ENCODE results near the gene DLG5.

The DLG5 gene

DNA sequence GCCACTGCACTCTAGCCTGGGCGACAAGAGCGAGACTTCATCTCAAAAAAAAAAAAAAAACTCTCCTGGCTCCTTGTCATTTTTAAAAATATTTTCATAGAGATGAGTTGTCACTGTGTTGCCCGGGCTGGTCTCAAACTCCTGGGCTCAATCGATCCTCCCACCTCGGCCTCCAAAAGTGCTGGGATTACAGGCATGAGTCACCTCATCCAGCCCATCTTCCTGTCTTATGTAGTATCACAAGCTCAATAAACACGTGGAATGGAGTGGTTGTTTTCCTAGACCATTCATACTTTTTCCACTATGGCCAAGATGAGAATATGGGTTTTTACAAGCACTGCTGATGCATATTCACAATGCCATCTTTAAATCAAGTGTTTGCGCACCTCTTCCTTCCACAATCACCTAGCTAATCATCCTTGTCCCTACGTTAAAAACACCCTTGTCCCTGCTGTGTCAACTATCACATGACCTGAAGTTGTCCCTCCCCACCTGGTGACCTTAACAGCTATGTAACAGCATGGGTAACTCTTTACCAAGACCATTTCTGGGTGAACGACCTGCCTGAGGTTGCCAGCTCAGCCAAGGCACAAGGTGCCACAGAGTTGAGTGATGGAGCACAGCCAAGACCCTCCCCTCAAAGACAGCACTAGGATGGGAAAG, 21.3 kb downstream of the DLG5 start:
- DNase-seq (ENCODE audit: extremely low spot score), result no peak
- CTCF ChIA-PET, result no interaction called here
- POLR2A ChIA-PET, result no interaction called here

DNA sequence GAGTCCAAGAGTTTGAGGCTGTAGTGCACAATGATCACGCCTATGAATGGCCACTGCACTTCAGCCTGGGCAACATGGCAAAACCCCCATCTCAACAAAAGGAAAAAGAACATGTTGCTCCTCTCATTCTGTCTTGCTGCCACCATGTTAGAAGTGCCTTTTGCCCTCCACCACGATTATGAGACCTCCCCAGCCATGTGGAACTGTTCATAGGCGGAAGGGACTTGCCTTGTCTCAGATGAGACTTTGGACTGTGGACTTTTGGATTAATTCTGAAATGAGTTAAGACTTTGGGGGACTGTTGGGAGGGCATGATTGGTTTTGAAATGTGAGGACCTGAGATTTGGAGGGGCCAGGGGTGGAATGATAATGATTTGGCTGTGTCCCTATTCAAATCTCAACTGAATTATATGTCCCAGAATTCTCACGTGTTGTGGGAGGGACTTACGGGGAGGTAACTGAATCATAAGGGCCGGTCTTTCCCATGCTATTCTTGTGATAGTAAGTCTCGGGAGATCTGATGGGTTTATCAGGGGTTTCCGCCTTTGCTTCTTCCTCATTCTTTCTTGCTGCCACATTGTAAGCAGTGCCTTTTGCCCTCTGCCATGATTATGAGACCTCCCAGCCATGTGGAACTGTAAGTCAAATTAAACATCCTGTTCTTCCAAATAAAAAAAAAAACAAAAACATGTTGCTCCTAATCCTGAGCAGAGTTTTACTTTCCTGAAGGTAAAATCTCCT, 22.3 kb downstream of the DLG5 start:
- POLR2A ChIA-PET, result no interaction called here
- DNase-seq (ENCODE audit: extremely low spot score), result no peak
- TF ChIP-seq, protein P1, sequence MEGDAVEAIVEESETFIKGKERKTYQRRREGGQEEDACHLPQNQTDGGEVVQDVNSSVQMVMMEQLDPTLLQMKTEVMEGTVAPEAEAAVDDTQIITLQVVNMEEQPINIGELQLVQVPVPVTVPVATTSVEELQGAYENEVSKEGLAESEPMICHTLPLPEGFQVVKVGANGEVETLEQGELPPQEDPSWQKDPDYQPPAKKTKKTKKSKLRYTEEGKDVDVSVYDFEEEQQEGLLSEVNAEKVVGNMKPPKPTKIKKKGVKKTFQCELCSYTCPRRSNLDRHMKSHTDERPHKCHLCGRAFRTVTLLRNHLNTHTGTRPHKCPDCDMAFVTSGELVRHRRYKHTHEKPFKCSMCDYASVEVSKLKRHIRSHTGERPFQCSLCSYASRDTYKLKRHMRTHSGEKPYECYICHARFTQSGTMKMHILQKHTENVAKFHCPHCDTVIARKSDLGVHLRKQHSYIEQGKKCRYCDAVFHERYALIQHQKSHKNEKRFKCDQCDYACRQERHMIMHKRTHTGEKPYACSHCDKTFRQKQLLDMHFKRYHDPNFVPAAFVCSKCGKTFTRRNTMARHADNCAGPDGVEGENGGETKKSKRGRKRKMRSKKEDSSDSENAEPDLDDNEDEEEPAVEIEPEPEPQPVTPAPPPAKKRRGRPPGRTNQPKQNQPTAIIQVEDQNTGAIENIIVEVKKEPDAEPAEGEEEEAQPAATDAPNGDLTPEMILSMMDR (IDR thresholded peaks at IDR 0.05; ENCODE audit: control extremely low read depth, extremely low read depth, low read depth, missing control alignments), result no peak
- CTCF ChIA-PET, result no interaction called here

More for the DNA sequence above, 21.3 kb downstream of the DLG5 start:
- TF ChIP-seq, protein P1 (IDR thresholded peaks at IDR 0.05; ENCODE audit: control extremely low read depth, extremely low read depth, low read depth, missing control alignments), result no peak

DNA sequence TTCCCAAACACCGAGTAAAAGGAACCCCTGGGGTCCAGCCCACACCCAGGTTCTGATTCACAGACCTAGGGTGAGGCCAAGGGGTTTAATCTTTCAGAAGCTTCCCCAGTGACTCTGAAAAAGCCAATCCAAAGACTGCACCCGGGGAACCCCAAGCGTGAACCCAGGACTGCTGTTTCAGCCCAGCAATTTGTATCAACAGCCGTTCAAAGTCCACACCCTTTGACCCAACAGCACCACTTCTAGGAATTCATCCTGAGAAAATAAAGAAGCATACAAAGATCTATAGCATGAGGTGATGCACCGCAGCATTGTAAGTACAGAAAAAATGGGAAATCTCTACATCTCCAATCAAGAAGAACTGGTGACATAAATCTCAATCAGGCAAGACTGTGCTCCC, 24.4 kb downstream of the DLG5 start:
- CTCF ChIA-PET, result no interaction called here
- POLR2A ChIA-PET, result no interaction called here
- TF ChIP-seq, protein P1 (IDR thresholded peaks at IDR 0.05; ENCODE audit: control extremely low read depth, extremely low read depth, low read depth, missing control alignments), result no peak
- DNase-seq (ENCODE audit: extremely low spot score), result no peak

DNA sequence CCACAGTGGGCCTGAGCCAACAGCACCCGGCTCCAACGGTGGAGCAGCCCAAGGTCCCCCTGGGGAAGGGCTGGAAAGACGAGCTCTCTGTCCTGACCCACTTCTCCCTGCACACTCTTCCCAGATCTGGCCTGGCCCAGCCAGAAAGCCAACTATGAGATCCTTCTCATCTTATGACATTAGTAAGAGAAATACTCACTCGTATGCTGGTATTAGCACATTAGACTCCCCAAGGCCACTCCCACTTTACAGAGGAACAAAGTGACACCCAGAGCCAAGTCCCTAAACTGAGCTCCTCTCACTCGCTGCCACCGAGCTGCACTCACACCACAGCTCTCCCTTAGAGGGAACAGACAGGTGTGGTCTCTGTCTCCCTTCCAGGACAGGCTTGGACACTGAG, 24.8 kb downstream of the DLG5 start:
- TF ChIP-seq, protein P1 (IDR thresholded peaks at IDR 0.05; ENCODE audit: control extremely low read depth, extremely low read depth, low read depth, missing control alignments), result no peak
- POLR2A ChIA-PET, result no interaction called here
- CTCF ChIA-PET, result no interaction called here
- no peak for DNase-seq (ENCODE audit: extremely low spot score)

DNA sequence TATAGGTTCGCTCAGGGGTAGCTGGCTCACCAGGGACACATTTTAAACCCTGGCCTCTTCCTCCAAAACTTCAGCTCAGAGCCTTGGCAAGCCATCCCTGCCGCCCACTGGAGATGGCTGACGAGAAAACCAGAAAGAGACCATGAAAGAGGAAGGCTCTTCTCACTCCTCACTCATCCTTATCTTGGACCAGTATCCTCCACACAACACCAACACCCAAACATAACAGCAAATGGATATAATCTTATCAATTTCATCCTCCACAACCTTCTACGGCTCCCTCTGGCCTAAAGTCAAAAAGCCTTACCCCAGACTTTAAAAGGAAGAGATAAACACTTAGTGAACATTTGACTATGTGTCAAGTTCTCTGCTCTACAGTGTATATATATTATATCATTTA, 26.9 kb downstream of the DLG5 start:
- no peak for DNase-seq (ENCODE audit: extremely low spot score)
- ChIA-PET POLR2A (no interaction called here), CTCF (interaction anchor here (1.2 kb wide), 1 partner anchor 27 kb away, joined by 3 read pairs; no protein-coding TSS in a partner anchor)
- TF ChIP-seq, protein P1 (IDR thresholded peaks at IDR 0.05; ENCODE audit: control extremely low read depth, extremely low read depth, low read depth, missing control alignments), result no peak

DNA sequence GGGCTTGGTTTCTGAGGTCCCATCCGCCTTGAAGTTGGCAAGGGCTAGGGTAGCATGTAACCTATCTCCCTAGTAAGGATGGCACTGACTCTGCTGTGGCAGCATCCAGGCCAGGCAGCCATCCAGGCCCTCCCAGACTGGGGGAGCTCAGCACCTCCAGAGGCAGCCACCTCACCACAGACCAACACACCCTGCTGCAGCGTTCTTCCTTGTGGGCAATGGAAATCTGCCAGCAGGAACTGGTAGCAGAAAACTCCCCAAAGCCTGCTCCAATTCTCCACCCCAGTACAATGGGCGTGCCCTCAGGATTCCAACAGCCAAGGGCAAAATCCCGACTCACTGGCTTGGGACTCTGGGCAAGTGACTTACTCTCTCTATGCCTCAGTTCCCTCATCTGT, 27.5 kb downstream of the DLG5 start:
- no peak for DNase-seq (ENCODE audit: extremely low spot score)
- POLR2A ChIA-PET, result no interaction called here

More for the DNA sequence above, 27.5 kb downstream of the DLG5 start:
- TF ChIP-seq, protein P1 (IDR thresholded peaks at IDR 0.05; ENCODE audit: control extremely low read depth, extremely low read depth, low read depth, missing control alignments), result no peak
- CTCF ChIA-PET, result interaction anchor here (1.2 kb wide), 1 partner anchor 26 kb away, joined by 3 read pairs; no protein-coding TSS in a partner anchor
